RCC 7860 (cell line): ENCODE measurements around the gene GATA1.

Source experiments
- DNase-seq: peaks from one replicate; pipeline ENCODE4 v3.0.0-alpha.2; 2015; ENCODE audit warnings: low spot score
- FAIRE-seq: peaks from 2 replicates; lab custom pipeline; 2012; peaks lifted over from hg19 to GRCh38; lab: Jason Lieb, UNC

GATA1 gene

DNA sequence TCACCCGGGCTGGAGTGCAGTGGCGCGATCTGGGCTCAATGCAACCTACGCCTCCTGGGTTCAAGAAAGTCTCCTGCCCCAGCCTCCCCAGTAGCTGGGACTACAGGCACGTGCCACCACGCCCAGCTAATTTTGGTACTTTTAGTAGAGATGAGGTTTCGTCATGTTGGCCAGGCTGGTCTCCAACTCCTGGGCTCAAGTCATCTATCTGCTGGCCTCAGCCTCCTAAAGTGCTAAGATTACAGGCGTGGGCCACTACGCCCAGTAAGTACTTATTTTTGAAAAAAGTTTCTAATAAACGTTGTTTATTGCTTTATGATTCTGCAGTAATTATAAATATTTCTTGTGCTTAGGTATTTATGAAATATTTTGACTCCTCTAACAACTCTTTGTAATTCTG lies 53.3 kb downstream of the GATA1 start:
- FAIRE-seq (no peak), DNase-seq (no peak)
